K562 (cell line): ENCODE data around the gene MT1E. TPM values are rescaled to one million over a fixed set of nuclear protein-coding genes. Genes with fewer than 3 reads are reported as not detected.

Experiments used
- ELF2 ChIP-seq: fragments of 250-450 bp; sonication (Bioruptor Pico); IDR thresholded peaks from 2 replicates; pipeline ENCODE4 v1.5.0; 2021; ENCODE audit warnings: mild to moderate bottlenecking
- GABPB1 ChIP-seq: sonication (generic); formaldehyde crosslinking; IDR thresholded peaks from 2 replicates; pipeline ENCODE4 v1.8.0; 2022; ENCODE audit warnings: mild to moderate bottlenecking, missing genetic modification reagents
- GATAD2A ChIP-seq: fragments of 450-650 bp; IDR thresholded peaks from 2 replicates; pipeline ENCODE4 v1.6.1; 2017
- GATAD2B ChIP-seq: fragments of 450-650 bp; IDR thresholded peaks from 2 replicates; pipeline ENCODE4 v1.6.1; 2017; ENCODE audit warnings: mild to moderate bottlenecking, borderline replicate concordance
- GTF2A2 ChIP-seq: IDR thresholded peaks from 2 replicates; pipeline ENCODE4 v1.6.1; 2016; ENCODE audit warnings: mild to moderate bottlenecking, missing genetic modification characterization, missing compliant biosample characterization
- MTA3 ChIP-seq: fragments of 450-650 bp; formaldehyde crosslinking; IDR thresholded peaks from 2 replicates; pipeline ENCODE4 v1.6.1; 2017; ENCODE audit warnings: mild to moderate bottlenecking, borderline replicate concordance
- MXI1 ChIP-seq: IDR thresholded peaks from 2 replicates; pipeline ENCODE4 v1.6.1; 2011; ENCODE audit warnings: low read depth, mild to moderate bottlenecking, improper control_type of control experiment, low read length
- NFXL1 ChIP-seq: fragments of 450-650 bp; formaldehyde crosslinking; IDR thresholded peaks from 2 replicates; pipeline ENCODE4 v1.4.0; 2021; ENCODE audit warnings: mild to moderate bottlenecking
- ZKSCAN3 ChIP-seq: fragments of 250-450 bp; sonication (Bioruptor Pico); IDR thresholded peaks from 2 replicates; pipeline ENCODE4 v1.4.0; 2020
- ZNF140 ChIP-seq: fragments of 250-450 bp; sonication (Bioruptor Pico); IDR thresholded peaks from 2 replicates; pipeline ENCODE4 v1.8.0; 2021; ENCODE audit warnings: moderate library complexity, mild to moderate bottlenecking, inconsistent platforms
- polyA plus RNA-seq, 8 experiments: library from polyadenylated mRNA; depleted of rRNA in 4 of 8; stranded (reverse) in 5 of 8; unstranded in 3 of 8; fragments of >200 nt; fragmentation: Nextera tagmentation in 2 of 8; fragmentation: Illumina TruSeq in 1 of 8; extraction: Ambion mirVana in 2 of 8; extraction: Trizol in 1 of 8; gene quantifications; 2 replicates each; pipeline versions ENCODE4 v1.2.1 to v1.2.3, GENCODE V29; 2011 to 2014; ENCODE audit warnings: inconsistent platforms in 1 of 8, missing spikeins in 1 of 8
- total RNA-seq, 7 experiments: library from RNA; depleted of rRNA in 6 of 7; stranded (reverse); fragments of >200 nt in 6 of 7; fragmentation: Illumina TruSeq in 2 of 7; extraction: Trizol in 2 of 7; gene quantifications; 2 replicates each; pipeline versions ENCODE4 v1.2.1 to v1.2.3, GENCODE V29; 2011 to 2021; ENCODE audit warnings: low replicate concordance in 1 of 7
- TF ChIP-seq, protein P1 (sequence below): fragments of 450-650 bp; IDR thresholded peaks from 2 replicates; pipeline ENCODE4 v1.6.1; 2016; ENCODE audit warnings: mild to moderate bottlenecking, moderate library complexity
- TF ChIP-seq, protein P2 (sequence below): fragments of 450-650 bp; IDR thresholded peaks from 2 replicates; pipeline ENCODE4 v1.6.1; 2018; ENCODE audit warnings: mild to moderate bottlenecking, low read depth; ENCODE audit not compliant: partially characterized antibody
- TF ChIP-seq, protein P3 (sequence below): sonication (generic); formaldehyde crosslinking; IDR thresholded peaks from 2 replicates; pipeline ENCODE4 v1.8.0; 2022; ENCODE audit warnings: missing genetic modification reagents, mild to moderate bottlenecking, borderline replicate concordance

MT1E gene
- total and polyA plus RNA-seq, 9 of the 15 experiments (the other 6 are each of a cell fraction or from before 2014, with no cell fraction given): 0.29 to 0.81 (median 0.46) TPM; not detected in 3

DNA sequence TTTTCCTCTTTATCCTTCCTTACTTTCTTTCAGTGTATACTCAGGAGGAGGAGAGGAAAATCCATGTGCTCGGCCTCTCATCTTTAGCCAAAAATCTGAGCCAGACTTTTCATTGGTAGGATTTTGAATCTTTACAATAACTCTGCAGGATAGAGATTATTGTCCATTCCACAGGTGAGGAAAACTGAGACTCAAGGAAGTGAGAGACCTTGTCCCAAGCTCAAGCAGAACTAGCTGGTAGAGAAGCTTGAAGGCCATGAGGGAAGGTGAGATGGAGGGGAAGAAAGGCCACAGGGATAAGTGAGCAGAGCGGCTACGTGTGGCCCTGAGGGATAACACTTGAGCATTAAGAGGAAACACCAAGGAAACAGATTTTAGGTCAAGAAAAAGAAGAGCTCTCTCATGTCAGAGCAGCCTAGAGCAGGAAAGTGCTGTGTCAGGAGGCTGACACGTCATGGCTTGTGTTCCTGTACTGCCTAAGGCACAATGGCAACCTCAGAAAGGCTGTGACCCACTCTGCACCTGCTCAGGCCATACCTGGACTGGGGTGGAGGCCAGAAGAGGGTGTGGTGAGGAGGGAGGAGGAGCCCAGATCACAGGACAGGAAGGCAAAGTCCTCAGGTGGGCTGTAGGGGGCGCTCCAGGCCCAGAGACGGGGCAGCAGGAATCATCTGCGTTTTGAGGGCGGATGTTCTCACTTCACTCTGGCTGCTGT is 48.8 kb upstream of the MT1E start (continued):
- TF ChIP-seq, protein P1, sequence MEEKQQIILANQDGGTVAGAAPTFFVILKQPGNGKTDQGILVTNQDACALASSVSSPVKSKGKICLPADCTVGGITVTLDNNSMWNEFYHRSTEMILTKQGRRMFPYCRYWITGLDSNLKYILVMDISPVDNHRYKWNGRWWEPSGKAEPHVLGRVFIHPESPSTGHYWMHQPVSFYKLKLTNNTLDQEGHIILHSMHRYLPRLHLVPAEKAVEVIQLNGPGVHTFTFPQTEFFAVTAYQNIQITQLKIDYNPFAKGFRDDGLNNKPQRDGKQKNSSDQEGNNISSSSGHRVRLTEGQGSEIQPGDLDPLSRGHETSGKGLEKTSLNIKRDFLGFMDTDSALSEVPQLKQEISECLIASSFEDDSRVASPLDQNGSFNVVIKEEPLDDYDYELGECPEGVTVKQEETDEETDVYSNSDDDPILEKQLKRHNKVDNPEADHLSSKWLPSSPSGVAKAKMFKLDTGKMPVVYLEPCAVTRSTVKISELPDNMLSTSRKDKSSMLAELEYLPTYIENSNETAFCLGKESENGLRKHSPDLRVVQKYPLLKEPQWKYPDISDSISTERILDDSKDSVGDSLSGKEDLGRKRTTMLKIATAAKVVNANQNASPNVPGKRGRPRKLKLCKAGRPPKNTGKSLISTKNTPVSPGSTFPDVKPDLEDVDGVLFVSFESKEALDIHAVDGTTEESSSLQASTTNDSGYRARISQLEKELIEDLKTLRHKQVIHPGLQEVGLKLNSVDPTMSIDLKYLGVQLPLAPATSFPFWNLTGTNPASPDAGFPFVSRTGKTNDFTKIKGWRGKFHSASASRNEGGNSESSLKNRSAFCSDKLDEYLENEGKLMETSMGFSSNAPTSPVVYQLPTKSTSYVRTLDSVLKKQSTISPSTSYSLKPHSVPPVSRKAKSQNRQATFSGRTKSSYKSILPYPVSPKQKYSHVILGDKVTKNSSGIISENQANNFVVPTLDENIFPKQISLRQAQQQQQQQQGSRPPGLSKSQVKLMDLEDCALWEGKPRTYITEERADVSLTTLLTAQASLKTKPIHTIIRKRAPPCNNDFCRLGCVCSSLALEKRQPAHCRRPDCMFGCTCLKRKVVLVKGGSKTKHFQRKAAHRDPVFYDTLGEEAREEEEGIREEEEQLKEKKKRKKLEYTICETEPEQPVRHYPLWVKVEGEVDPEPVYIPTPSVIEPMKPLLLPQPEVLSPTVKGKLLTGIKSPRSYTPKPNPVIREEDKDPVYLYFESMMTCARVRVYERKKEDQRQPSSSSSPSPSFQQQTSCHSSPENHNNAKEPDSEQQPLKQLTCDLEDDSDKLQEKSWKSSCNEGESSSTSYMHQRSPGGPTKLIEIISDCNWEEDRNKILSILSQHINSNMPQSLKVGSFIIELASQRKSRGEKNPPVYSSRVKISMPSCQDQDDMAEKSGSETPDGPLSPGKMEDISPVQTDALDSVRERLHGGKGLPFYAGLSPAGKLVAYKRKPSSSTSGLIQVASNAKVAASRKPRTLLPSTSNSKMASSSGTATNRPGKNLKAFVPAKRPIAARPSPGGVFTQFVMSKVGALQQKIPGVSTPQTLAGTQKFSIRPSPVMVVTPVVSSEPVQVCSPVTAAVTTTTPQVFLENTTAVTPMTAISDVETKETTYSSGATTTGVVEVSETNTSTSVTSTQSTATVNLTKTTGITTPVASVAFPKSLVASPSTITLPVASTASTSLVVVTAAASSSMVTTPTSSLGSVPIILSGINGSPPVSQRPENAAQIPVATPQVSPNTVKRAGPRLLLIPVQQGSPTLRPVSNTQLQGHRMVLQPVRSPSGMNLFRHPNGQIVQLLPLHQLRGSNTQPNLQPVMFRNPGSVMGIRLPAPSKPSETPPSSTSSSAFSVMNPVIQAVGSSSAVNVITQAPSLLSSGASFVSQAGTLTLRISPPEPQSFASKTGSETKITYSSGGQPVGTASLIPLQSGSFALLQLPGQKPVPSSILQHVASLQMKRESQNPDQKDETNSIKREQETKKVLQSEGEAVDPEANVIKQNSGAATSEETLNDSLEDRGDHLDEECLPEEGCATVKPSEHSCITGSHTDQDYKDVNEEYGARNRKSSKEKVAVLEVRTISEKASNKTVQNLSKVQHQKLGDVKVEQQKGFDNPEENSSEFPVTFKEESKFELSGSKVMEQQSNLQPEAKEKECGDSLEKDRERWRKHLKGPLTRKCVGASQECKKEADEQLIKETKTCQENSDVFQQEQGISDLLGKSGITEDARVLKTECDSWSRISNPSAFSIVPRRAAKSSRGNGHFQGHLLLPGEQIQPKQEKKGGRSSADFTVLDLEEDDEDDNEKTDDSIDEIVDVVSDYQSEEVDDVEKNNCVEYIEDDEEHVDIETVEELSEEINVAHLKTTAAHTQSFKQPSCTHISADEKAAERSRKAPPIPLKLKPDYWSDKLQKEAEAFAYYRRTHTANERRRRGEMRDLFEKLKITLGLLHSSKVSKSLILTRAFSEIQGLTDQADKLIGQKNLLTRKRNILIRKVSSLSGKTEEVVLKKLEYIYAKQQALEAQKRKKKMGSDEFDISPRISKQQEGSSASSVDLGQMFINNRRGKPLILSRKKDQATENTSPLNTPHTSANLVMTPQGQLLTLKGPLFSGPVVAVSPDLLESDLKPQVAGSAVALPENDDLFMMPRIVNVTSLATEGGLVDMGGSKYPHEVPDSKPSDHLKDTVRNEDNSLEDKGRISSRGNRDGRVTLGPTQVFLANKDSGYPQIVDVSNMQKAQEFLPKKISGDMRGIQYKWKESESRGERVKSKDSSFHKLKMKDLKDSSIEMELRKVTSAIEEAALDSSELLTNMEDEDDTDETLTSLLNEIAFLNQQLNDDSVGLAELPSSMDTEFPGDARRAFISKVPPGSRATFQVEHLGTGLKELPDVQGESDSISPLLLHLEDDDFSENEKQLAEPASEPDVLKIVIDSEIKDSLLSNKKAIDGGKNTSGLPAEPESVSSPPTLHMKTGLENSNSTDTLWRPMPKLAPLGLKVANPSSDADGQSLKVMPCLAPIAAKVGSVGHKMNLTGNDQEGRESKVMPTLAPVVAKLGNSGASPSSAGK: no peak
- TF ChIP-seq GATAD2A: no peak
- no peak for TF ChIP-seq MXI1
- TF ChIP-seq GTF2A2 (tag): no peak
- TF ChIP-seq MTA3: peak; percentile 26; the same call in 1 of the 2 replicates
- TF ChIP-seq ZKSCAN3: no peak
- TF ChIP-seq GATAD2B: no peak
- no peak for TF ChIP-seq NFXL1 (CRISPR knock-in tag)
- TF ChIP-seq GABPB1: no peak
- no peak for TF ChIP-seq ZNF140 (CRISPR knock-in tag)
- TF ChIP-seq ELF2 (CRISPR knock-in tag): no peak
- TF ChIP-seq, protein P2, sequence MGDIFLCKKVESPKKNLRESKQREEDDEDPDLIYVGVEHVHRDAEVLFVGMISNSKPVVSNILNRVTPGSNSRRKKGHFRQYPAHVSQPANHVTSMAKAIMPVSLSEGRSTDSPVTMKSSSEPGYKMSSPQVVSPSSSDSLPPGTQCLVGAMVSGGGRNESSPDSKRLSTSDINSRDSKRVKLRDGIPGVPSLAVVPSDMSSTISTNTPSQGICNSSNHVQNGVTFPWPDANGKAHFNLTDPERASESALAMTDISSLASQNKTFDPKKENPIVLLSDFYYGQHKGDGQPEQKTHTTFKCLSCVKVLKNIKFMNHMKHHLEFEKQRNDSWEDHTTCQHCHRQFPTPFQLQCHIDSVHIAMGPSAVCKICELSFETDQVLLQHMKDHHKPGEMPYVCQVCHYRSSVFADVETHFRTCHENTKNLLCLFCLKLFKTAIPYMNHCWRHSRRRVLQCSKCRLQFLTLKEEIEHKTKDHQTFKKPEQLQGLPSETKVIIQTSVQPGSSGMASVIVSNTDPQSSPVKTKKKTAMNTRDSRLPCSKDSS: no peak
- TF ChIP-seq, protein P3, sequence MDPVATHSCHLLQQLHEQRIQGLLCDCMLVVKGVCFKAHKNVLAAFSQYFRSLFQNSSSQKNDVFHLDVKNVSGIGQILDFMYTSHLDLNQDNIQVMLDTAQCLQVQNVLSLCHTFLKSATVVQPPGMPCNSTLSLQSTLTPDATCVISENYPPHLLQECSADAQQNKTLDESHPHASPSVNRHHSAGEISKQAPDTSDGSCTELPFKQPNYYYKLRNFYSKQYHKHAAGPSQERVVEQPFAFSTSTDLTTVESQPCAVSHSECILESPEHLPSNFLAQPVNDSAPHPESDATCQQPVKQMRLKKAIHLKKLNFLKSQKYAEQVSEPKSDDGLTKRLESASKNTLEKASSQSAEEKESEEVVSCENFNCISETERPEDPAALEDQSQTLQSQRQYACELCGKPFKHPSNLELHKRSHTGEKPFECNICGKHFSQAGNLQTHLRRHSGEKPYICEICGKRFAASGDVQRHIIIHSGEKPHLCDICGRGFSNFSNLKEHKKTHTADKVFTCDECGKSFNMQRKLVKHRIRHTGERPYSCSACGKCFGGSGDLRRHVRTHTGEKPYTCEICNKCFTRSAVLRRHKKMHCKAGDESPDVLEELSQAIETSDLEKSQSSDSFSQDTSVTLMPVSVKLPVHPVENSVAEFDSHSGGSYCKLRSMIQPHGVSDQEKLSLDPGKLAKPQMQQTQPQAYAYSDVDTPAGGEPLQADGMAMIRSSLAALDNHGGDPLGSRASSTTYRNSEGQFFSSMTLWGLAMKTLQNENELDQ (CRISPR knock-in tag): no peak
